Measurements from ENCODE around the gene SPACA7. TPM values are rescaled to one million over a fixed set of nuclear protein-coding genes. Genes with fewer than 3 reads are reported as not detected.

SPACA7 gene
- polyA plus RNA-seq, 3 donors: not detected

DNA sequence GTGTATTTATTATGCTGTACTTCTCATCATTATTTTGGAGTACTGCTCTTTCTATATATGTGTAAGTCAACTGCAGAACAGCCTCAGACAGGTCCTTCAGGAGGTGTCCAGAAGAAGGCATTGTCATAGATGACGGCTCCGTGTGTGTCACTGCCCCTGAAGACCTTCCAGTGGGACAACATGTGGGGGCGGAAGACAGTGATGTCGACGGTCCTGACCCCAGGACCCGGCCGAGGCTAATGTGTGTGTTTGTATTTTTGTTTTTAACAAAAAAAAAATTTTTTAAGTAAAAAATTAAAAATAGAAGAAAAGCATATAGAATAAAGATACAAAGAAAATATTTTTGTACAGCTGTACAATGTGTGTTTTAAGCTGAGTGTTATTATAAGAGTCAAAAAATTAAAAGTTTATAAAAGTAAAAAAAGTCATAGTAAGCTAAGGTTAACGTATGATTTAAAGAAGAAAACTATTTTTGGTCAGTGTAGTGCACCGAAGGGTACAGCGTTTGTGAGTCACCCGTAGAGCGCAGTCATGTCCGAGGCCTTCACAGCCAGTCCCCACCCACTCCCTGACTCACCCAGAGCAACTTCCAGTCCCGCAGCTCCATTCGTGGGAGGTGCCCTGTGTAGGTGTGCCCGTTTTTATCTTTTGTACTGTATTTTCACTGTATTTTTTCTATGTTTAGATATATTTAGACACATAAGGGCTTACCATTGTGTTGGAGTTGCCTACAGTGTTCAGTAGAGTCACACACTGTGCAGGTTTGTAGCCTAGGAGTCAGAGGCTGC, 42.2 kb upstream of the SPACA7 start:
- Mint-ChIP-seq H3K4me1 (no peaks in the 10 kb centered on the region), H3K4me3 (no peak overlapping the region), H3K36me3 (no peaks in the 10 kb centered on the region), H3K27ac (no peak overlapping the region), H3K27me3 (ENCODE audit: low read depth in 3 of 3) (peaks cover 39 to 41% (median 40%) of the 10 kb centered on the region in 3 donors), H3K9me3 (peaks cover 6 to 35% (median 24%) of the 10 kb centered on the region in 7 donors)
- intact Hi-C loops (cut with micrococcal nuclease): no loop called here
- DNase-seq: no peak
- Histone ChIP-seq H3K4me2 (replicated peaks; ENCODE audit: extremely low read depth, low read length, poor library complexity, severe bottlenecking) (no peak overlapping the region), H3K9ac (ENCODE audit: insufficient read depth, low read length, poor library complexity, severe bottlenecking) (no peak overlapping the region), H3K27ac (ENCODE audit: low read depth in 1 of 2, low read length in 2 of 2) (no peak overlapping the region), H3K79me2 (ENCODE audit: insufficient read depth, low read length) (no peaks in the 10 kb centered on the region), H3K27me3 (ENCODE audit: control insufficient read depth in 2 of 2, insufficient read depth in 2 of 2, low read length in 2 of 2) (peaks cover 11 to 28% of the 10 kb centered on the region in 2 donors), H3K4me3 (replicated peaks in 1 of 3; ENCODE audit: low read depth in 2 of 3, low read length in 3 of 3) (no peak overlapping the region), H3K4me1 (ENCODE audit: control insufficient read depth in 1 of 2, insufficient read depth in 2 of 2, low read length in 2 of 2) (no peaks in the 10 kb centered on the region), H2AFZ (ENCODE audit: insufficient read depth, low read depth, low read length, poor library complexity, severe bottlenecking) (no peak overlapping the region), H3K9me3 (replicated peaks in 1 of 2; ENCODE audit: control insufficient read depth in 1 of 2, insufficient read depth in 1 of 2, low read length in 2 of 2) (peaks cover 6 to 14% of the 10 kb centered on the region in 2 donors), H4K20me1 (ENCODE audit: insufficient read depth, low read length) (no peaks in the 10 kb centered on the region), H3K36me3 (replicated peaks in 1 of 2; ENCODE audit: control insufficient read depth in 1 of 2, insufficient read depth in 2 of 2, low read length in 2 of 2) (no peaks in the 10 kb centered on the region)
- TF ChIP-seq, protein P1, sequence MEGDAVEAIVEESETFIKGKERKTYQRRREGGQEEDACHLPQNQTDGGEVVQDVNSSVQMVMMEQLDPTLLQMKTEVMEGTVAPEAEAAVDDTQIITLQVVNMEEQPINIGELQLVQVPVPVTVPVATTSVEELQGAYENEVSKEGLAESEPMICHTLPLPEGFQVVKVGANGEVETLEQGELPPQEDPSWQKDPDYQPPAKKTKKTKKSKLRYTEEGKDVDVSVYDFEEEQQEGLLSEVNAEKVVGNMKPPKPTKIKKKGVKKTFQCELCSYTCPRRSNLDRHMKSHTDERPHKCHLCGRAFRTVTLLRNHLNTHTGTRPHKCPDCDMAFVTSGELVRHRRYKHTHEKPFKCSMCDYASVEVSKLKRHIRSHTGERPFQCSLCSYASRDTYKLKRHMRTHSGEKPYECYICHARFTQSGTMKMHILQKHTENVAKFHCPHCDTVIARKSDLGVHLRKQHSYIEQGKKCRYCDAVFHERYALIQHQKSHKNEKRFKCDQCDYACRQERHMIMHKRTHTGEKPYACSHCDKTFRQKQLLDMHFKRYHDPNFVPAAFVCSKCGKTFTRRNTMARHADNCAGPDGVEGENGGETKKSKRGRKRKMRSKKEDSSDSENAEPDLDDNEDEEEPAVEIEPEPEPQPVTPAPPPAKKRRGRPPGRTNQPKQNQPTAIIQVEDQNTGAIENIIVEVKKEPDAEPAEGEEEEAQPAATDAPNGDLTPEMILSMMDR (IDR thresholded peaks at IDR 0.05): no peak
- no CpG with 5 or more reads among the region's 16 CpGs for WGBS (ENCODE audit: insufficient coverage)

DNA sequence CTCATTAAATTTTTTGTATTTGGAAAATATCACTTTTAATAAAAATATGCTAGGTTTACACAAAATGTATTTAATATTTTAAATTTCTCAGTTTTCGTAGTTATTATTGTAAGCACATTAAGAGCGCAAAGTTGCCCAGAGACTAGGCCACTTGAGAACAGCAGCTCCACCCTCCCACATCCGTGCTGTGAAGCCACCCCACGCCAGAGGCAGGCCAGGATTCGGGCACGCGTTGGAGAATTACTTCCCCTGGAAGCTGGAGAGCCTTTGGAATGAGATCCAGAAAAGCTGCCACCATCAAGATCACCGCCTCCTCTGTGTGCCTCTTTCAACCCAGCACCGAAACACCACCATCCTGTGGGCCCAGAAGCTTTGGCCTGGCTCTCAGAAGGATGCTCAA, 41.0 kb upstream of the SPACA7 start:
- H3K9me3 Mint-ChIP-seq: peaks cover 6 to 35% (median 25%) of the 10 kb centered on the region in 7 donors
- peaks cover 11 to 28% of the 10 kb centered on the region in 2 donors for H3K27me3 ChIP-seq (ENCODE audit: control insufficient read depth in 2 of 2, insufficient read depth in 2 of 2, low read length in 2 of 2)

More for the DNA sequence above, 41.0 kb upstream of the SPACA7 start:
- Histone ChIP-seq H3K36me3 (replicated peaks in 1 of 2; ENCODE audit: control insufficient read depth in 1 of 2, insufficient read depth in 2 of 2, low read length in 2 of 2) (no peaks in the 10 kb centered on the region), H3K4me2 (replicated peaks; ENCODE audit: extremely low read depth, low read length, poor library complexity, severe bottlenecking) (no peak overlapping the region), H3K27ac (ENCODE audit: low read depth in 1 of 2, low read length in 2 of 2) (no peak overlapping the region), H3K9me3 (replicated peaks in 1 of 2; ENCODE audit: control insufficient read depth in 1 of 2, insufficient read depth in 1 of 2, low read length in 2 of 2) (peaks cover 6 to 14% of the 10 kb centered on the region in 2 donors), H2AFZ (ENCODE audit: insufficient read depth, low read depth, low read length, poor library complexity, severe bottlenecking) (no peak overlapping the region), H3K4me3 (replicated peaks in 1 of 3; ENCODE audit: low read depth in 2 of 3, low read length in 3 of 3) (no peak overlapping the region), H3K9ac (ENCODE audit: insufficient read depth, low read length, poor library complexity, severe bottlenecking) (no peak overlapping the region), H3K4me1 (ENCODE audit: control insufficient read depth in 1 of 2, insufficient read depth in 2 of 2, low read length in 2 of 2) (no peaks in the 10 kb centered on the region), H3K79me2 (ENCODE audit: insufficient read depth, low read length) (no peaks in the 10 kb centered on the region), H4K20me1 (ENCODE audit: insufficient read depth, low read length) (no peaks in the 10 kb centered on the region)
- 90% methylated on average over 7 of the region's 9 CpGs for WGBS (ENCODE audit: insufficient coverage)
- DNase-seq: no peak
- TF ChIP-seq, protein P1 (IDR thresholded peaks at IDR 0.05): no peak
- H3K36me3 Mint-ChIP-seq: no peaks in the 10 kb centered on the region
- H3K4me3 Mint-ChIP-seq: no peak overlapping the region
- intact Hi-C loops (cut with micrococcal nuclease): no loop called here
- peaks cover 30 to 34% (median 33%) of the 10 kb centered on the region in 3 donors for H3K27me3 Mint-ChIP-seq (ENCODE audit: low read depth in 3 of 3)
- H3K4me1 Mint-ChIP-seq: no peaks in the 10 kb centered on the region
- no peak overlapping the region for H3K27ac Mint-ChIP-seq

Measured in CD14-positive monocyte (primary cell).